Measurements from ENCODE around the gene DYRK1A.

Gene DYRK1A

DNA sequence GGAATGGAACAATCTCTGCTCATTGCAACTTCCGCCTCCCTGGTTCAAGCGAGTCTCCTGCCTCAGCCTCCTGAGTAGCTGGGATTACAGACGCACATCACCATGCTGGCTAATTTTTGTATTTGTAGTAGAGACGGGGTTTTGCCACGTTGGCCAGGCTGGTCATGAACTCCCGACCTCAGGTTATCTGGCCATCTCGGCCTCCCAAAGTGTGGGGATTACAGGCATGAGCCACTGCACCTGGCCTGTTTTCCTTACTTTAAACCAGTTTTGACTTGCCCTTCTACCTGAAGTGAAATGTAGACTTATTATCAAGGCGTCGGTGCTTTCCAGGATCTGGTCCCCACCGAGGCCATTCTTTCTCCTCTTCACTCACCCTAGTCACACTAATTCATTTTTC, 141.8 kb downstream of the DYRK1A start:
- no peak for DNase-seq (ENCODE audit: low read depth)
- H3K4me3 ChIP-seq (ENCODE audit: low read length), result no peak overlapping the region
- TF ChIP-seq CTCF (conservative IDR thresholded peaks at IDR 0.05; ENCODE audit: low read length), result no peak

DNA sequence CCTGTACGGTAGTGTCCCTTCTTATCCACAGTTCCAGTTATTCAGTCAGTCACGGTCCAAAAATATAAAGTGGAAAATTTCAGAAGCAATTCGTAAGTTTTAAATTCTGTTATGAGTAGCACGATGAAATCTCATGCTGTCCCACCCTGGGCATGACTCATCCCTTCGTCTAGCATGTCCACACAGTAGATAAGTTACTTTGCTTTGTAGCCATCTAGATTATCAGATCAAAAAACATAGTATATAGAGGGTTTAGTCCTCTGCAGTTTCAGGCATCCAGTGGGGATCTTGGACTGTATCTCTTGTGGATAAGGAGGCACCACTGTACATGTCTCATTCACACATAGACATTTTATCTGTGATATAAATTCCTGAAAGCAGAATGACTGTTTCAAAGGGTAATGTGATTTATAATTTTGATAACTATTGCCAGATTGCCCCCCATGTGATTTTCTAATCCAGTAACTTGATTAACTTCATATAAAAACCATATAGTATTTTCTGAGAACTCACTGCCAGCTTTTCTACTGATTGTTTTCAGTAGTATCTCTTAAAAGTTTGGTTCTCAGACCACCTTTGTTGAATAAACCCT, 143.3 kb downstream of the DYRK1A start:
- no peak for TF ChIP-seq CTCF (conservative IDR thresholded peaks at IDR 0.05; ENCODE audit: low read length)
- peak; percentile 13 for DNase-seq (ENCODE audit: low read depth)

GRCh38 chr21:37511848-37512247, 145.3 kb downstream of the DYRK1A start:
- H3K4me3 ChIP-seq (ENCODE audit: low read length), result no peak overlapping the region
- no peak for DNase-seq (ENCODE audit: low read depth)
- no peak for TF ChIP-seq CTCF (conservative IDR thresholded peaks at IDR 0.05; ENCODE audit: low read length)

More for the DNA sequence above, 143.3 kb downstream of the DYRK1A start:
- no peak overlapping the region for H3K4me3 ChIP-seq (ENCODE audit: low read length)

GRCh38 chr21:37513383-37513782, 146.8 kb downstream of the DYRK1A start:
- no peak for DNase-seq (ENCODE audit: low read depth)
- TF ChIP-seq CTCF (conservative IDR thresholded peaks at IDR 0.05; ENCODE audit: low read length), result no peak
- H3K4me3 ChIP-seq (ENCODE audit: low read length), result no peak overlapping the region

DNA sequence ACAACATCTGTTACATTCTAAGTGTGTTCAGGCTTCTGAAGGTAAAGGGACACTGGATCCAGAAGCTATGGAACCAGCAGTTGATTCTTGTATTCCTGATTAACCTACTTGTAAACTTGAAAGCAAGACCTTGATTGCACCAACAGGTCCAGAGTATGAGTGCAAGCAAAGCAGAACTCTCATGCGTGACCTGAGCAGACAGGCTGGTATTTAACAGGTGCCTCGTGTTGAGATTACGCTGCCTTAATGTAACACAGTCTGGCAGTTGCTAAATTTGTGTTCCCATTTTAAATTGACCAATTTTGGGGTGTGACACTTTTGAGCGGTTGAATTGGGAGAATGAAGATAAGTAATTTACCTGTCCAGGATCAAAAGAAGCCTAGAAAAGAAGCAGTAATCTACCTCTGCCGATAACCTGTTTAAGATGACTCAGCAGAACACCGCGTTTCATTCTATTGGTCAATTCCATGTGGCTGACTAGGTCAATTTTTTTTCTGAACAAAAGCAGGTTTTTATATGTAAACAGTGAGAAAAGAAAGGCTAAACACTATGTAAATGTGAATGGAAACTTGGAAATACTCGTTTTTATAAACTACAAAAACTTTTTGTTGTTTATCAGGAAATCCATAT, 147.6 kb downstream of the DYRK1A start:
- no peak overlapping the region for H3K4me3 ChIP-seq (ENCODE audit: low read length)
- TF ChIP-seq CTCF (conservative IDR thresholded peaks at IDR 0.05; ENCODE audit: low read length), result no peak
- DNase-seq (ENCODE audit: low read depth), result no peak

DNA sequence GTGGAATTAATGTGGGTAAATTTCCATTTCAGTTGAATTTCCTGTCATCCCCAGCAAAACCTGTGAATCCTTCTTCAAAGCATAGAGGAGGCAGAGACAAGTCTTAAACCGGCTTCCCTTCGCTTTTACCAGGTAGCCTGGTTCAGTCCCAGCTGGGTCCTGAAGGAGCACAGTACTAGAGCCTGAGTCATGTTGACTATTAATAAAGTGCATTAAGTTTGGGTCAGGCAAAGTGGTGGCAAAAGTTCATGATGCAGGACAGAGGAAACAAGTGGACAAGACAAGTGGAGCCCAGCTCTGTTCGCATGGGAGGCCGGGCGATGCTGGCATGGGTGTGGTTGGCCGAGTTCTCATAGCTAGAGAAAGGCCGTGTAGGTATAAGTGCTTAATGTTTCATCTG, 150.4 kb downstream of the DYRK1A start:
- DNase-seq (ENCODE audit: low read depth), result no peak
- TF ChIP-seq CTCF (conservative IDR thresholded peaks at IDR 0.05; ENCODE audit: low read length), result no peak
- H3K4me3 ChIP-seq (ENCODE audit: low read length), result no peak overlapping the region

DNA sequence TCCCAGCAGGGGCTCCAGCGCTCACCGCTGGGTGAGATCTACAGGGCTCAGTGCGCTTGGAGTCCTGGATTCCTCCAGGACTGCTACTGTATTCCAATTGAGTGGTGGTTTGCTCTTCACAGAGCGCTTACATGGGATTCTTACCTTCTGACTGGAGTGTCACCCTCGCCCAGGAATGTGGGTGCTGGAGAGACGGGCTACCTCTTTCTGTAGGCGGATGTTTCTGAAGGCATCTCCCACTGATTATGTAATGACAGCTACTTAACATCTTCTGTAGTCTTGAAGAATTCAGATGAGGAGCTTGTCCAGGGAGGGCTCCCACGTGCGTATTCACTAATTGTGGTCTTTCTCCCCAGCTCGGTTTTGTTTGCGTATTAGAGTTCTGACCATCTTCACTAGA, 154.2 kb downstream of the DYRK1A start:
- no peak for DNase-seq (ENCODE audit: low read depth)
- no peak for TF ChIP-seq CTCF (conservative IDR thresholded peaks at IDR 0.05; ENCODE audit: low read length)
- H3K4me3 ChIP-seq (ENCODE audit: low read length), result no peak overlapping the region
